Type B pancreatic cell (in vitro differentiated cells): ENCODE data around the gene EIF4E. TPM values are rescaled to one million over a fixed set of nuclear protein-coding genes. Genes with fewer than 3 reads are reported as not detected.
"Not testable (repeated sequence)": the region's sequence is repeated elsewhere in the genome, so short reads cannot be mapped to it uniquely, and the experiment has no call there.

Experiments
- DNase-seq: peaks from one replicate; pipeline ENCODE4 v3.0.0; 2021; ENCODE audit warnings: mixed read lengths; ENCODE audit not compliant: unreplicated experiment; ENCODE audit errors: extremely low spot score
- H3K27ac Mint-ChIP-seq: 2 replicates; pipeline ENCODE4 v1.8.0; 2021; ENCODE audit warnings: mild to moderate bottlenecking, mixed read lengths
- H3K27me3 Mint-ChIP-seq: 2 replicates; pipeline ENCODE4 v1.8.0; 2021; ENCODE audit warnings: mixed read lengths
- H3K36me3 Mint-ChIP-seq: 2 replicates; pipeline ENCODE4 v1.8.0; 2021; ENCODE audit warnings: mixed read lengths
- H3K4me1 Mint-ChIP-seq: one replicate; pipeline ENCODE4 v1.8.0; 2021; ENCODE audit warnings: mixed read lengths; ENCODE audit not compliant: unreplicated experiment
- H3K4me3 Mint-ChIP-seq: 2 replicates; pipeline ENCODE4 v1.8.0; 2021; ENCODE audit warnings: mild to moderate bottlenecking, mixed read lengths
- H3K9me3 Mint-ChIP-seq: 2 replicates; pipeline ENCODE4 v1.8.0; 2021; ENCODE audit warnings: mixed read lengths
- total RNA-seq: library from RNA; stranded (reverse); gene quantifications from 2 replicates; pipeline ENCODE4 v1.2.1, GENCODE V29; 2021; ENCODE audit warnings: low replicate concordance
- TF ChIP-seq, protein P1 (sequence below): fragments of 200-600 bp; sonication (generic); conservative IDR thresholded peaks from 2 replicates; pipeline ENCODE4 v1.5.0; 2021; ENCODE audit warnings: antibody characterized with exemption, mild to moderate bottlenecking

The EIF4E gene
- total RNA-seq, 1 donor from 2014 or later = 93.9 TPM

DNA sequence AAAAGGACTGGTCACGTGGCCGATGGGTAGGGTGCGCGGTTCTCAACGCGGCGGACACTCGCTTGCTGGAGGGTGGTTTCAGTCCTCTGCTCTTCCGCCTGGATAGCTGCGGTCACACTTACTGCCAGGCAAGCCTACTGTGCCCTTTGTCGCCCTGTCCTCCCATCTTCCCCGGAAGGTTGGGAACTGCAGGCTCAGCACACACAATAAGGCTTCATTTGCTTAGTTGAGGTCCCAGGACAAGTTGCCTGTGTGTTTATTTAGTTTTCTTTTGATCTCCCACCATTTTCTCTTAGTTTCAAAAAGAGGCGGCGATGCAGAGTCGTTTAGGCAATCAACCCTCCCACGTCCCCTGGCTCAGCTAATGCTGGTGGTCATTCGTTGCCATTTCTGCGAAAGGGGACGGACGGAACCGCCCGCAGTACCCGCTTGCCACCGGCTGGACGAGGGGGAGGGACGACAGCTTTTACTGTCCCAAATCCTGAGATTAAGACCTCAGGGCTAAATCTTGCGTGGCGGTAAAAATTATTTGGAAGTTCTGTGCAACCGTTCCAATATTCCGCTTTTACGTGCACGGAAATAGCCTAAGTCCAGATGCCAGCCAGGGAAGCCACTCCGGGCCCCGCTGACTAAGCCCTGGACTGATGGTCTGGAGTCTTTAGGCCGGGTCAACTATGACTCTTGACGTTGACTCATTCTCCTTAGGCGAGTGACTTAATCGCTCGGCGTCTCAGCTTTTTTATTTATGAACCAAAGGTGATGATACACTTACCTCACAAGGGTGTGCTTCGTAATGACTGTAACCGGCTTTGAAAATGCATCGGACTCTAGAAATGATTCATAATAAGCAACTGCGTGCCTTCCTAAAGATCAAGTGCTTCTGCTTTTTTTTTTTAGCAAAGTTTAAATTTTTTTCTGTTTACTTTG lies 671 bp upstream of the EIF4E start:
- TF ChIP-seq, protein P1, sequence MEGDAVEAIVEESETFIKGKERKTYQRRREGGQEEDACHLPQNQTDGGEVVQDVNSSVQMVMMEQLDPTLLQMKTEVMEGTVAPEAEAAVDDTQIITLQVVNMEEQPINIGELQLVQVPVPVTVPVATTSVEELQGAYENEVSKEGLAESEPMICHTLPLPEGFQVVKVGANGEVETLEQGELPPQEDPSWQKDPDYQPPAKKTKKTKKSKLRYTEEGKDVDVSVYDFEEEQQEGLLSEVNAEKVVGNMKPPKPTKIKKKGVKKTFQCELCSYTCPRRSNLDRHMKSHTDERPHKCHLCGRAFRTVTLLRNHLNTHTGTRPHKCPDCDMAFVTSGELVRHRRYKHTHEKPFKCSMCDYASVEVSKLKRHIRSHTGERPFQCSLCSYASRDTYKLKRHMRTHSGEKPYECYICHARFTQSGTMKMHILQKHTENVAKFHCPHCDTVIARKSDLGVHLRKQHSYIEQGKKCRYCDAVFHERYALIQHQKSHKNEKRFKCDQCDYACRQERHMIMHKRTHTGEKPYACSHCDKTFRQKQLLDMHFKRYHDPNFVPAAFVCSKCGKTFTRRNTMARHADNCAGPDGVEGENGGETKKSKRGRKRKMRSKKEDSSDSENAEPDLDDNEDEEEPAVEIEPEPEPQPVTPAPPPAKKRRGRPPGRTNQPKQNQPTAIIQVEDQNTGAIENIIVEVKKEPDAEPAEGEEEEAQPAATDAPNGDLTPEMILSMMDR = peak; percentile 55
- H3K4me3 Mint-ChIP-seq = peak overlapping the region; percentile 98
- no peaks in the 10 kb centered on the region for H3K4me1 Mint-ChIP-seq
- no peaks in the 10 kb centered on the region for H3K27me3 Mint-ChIP-seq
- peaks cover 5% of the 10 kb centered on the region for H3K9me3 Mint-ChIP-seq
- peaks cover 9% of the 10 kb centered on the region for H3K36me3 Mint-ChIP-seq
- H3K27ac Mint-ChIP-seq = peak overlapping the region; percentile 99
- DNase-seq = no peak

DNA sequence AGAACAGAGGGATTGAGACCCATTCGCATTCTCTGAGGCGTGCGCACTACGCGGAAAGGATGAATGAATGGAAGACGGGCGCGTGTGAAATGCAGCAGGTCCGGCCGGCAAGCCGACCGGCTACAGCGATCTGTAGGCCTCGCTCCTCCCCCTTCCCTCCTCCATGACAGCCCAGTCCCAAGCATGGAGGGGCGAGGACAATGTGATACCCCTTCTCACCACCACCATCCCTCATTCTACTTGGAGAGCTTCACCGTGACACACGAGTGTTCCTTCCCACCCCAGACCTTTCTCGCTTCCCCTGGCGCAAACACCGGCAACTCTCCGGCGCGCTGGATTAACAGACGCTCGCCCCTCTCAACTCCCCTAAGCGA lies 815 bp downstream of the EIF4E start:
- TF ChIP-seq, protein P1 = no peak
- no peaks in the 10 kb centered on the region for H3K27me3 Mint-ChIP-seq
- peaks cover 15% of the 10 kb centered on the region for H3K36me3 Mint-ChIP-seq
- H3K4me1 Mint-ChIP-seq = no peaks in the 10 kb centered on the region
- H3K27ac Mint-ChIP-seq = peak overlapping the region; percentile 99
- peak overlapping the region; percentile 98 for H3K4me3 Mint-ChIP-seq
- peaks cover 5% of the 10 kb centered on the region for H3K9me3 Mint-ChIP-seq
- DNase-seq = peak; percentile 74

DNA sequence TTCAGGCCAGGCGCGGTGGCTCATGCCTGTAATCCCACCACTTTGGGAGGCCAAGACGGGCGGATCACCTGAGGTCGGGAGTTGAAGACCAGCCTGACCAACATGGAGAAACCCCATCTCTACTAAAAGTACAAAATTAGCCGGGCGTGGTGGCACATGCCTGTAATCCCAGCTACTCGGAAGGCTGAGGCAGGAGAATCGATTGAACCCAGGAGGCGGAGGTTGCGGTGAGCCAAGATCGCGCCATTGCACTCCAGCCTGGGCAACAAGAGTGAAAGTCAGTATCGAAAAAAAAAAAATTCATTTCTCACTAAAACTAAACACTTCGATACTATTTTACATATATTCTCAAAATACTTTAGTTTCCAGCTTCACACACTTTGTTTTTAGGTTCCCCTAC lies 2.7 kb downstream of the EIF4E start:
- H3K27me3 Mint-ChIP-seq, DNase-seq, H3K4me1 Mint-ChIP-seq, H3K9me3 Mint-ChIP-seq, H3K27ac Mint-ChIP-seq: not testable (repeated sequence)
- Mint-ChIP-seq H3K36me3 (peaks cover 15% of the 10 kb centered on the region), H3K4me3 (peak overlapping the region; percentile 39)

- no peak overlapping the region for H3K4me3 Mint-ChIP-seq
- H3K9me3 Mint-ChIP-seq = no peaks in the 10 kb centered on the region
- no peaks in the 10 kb centered on the region for H3K27me3 Mint-ChIP-seq
- peaks cover 23% of the 10 kb centered on the region for H3K36me3 Mint-ChIP-seq
- DNase-seq = no peak
- H3K4me1 Mint-ChIP-seq = no peaks in the 10 kb centered on the region
- TF ChIP-seq, protein P1 = no peak
- no peak overlapping the region for H3K27ac Mint-ChIP-seq
These were observed 7.6 kb downstream of the EIF4E start for GRCh38 chr4:98921292-98921691.

- Mint-ChIP-seq H3K4me3 (no peak overlapping the region), H3K27ac (no peak overlapping the region), H3K4me1 (no peaks in the 10 kb centered on the region), H3K27me3 (no peaks in the 10 kb centered on the region), H3K9me3 (no peaks in the 10 kb centered on the region), H3K36me3 (peaks cover 22% of the 10 kb centered on the region)
- no peak for DNase-seq
- TF ChIP-seq, protein P1 = no peak
These were observed 8.9 kb downstream of the EIF4E start for GRCh38 chr4:98919996-98920395.

DNA sequence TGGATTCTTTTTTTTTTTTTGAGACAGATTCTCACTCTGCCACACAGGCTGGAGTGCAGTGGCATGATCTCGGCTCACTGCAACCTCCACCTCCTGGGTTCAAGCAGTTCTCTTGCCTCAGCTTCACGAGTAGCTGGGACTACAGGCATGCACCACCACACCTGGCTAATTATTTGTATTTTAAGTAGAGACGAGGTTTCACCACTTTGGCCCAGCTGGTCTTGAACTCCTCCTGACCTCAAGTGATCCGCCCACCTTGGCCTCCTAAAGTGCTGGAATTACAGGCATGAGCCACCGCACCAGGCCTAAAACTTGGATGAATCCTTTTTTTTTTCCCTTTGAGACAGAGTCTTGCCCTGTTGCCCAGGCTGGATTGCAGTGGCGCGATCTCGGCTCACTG lies 18.2 kb downstream of the EIF4E start:
- not testable (repeated sequence) for H3K9me3 Mint-ChIP-seq, DNase-seq, H3K4me3 Mint-ChIP-seq, H3K27me3 Mint-ChIP-seq, H3K27ac Mint-ChIP-seq
- Mint-ChIP-seq H3K4me1 (peaks cover 26% of the 10 kb centered on the region), H3K36me3 (peaks cover 12% of the 10 kb centered on the region)
